NCI-H526 treated with DMSO at 0.1 percent for 48 hours (cell line): Measurements from ENCODE around the gene BCAM.

Experiments used
- DNase-seq: peaks from one replicate; lab custom pipeline; 2025; lab: John Stamatoyannopoulos, UW

Gene BCAM

DNA sequence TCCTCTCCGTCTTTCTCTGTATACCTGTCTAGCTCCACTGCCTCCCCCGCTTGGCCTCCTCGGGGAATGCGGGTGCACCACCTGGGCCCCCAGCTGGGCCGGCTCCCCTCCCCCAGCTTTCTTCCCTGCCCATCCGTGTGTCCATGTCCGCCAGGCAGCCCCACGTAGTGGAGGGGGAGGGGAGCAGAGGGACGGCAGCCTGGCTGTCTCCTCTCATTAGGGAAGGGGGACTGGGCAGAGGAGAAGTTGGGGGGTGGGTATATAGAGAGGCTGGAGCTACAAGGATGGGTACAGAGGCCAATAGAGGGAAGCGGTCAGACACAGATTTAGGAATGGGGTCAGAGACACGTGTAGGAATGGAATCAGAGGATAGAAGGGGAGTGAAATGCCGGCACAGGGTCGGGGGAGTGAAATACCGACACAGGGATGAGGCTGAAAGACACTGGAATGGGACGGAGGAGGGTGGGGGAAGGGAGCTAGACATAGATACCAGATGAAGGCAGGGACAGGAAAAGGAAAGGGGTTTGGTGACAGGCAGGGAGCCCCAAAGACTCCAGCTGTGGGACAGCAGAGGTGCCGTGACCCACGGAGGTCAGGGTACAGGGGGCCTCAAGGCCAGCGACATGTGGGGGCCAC is 40.0 kb downstream of the BCAM start:
- no peak for DNase-seq

DNA sequence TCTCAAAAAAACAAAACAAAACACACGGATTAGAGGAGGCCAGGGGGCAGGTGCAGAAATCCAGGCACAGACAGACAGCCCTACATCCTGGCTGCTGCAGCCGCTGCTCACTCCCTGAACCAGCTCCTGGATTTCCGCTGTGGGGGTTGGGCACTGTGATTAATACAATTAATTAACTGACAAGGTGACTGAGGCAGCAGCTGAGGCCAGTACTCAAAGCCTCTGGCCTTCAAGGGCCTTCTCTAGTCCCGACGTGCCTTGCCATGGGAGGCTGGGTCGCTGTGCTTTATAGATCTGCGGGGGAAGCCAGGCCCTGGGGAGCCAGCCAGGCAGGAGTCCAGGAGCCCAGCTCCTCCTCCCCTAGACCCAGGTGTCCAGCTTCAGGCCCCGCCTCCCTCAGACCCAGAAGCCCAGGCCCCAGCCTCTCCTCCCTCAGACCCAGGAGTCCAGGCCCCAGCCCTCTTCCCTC is 41.8 kb downstream of the BCAM start:
- no peak for DNase-seq

DNA sequence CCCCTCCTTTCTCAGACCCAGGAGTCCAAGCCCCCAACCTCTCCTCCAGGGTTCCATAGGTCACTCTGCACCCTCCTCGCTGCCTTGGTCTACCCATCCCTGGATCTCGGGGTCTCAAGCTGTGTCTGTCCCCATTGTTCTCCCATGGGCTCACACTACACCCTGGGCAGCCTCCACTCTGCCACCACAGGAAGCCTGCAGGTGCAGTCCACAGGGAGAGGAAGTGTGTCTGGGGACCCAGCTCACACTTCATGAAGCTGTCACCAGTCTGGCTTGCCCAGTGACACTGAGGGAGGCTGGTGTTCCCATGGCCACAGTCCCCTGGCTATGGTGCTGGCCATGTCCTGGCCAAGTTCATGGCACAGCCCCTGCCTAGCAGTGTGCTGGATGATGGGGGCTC is 42.5 kb downstream of the BCAM start:
- DNase-seq = no peak

DNA sequence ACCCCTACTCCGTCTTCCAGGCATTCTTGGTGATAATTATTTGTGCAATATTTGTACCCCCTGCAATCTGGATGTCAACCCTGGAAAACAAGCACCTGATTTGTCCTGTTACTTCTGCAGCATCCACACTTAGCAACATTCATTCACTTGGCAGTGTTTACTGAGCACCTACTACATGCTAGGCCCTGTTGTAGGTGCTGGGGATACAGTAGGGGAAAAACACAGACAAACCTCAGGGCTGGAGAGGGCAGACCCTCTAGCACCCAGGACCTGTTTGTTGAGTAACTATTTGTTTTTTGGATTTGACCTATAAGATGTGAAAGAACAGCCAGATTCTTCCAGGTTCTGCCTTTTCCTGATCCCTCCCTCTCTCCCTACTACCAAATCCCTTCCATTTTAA is 46.7 kb downstream of the BCAM start:
- DNase-seq = no peak

DNA sequence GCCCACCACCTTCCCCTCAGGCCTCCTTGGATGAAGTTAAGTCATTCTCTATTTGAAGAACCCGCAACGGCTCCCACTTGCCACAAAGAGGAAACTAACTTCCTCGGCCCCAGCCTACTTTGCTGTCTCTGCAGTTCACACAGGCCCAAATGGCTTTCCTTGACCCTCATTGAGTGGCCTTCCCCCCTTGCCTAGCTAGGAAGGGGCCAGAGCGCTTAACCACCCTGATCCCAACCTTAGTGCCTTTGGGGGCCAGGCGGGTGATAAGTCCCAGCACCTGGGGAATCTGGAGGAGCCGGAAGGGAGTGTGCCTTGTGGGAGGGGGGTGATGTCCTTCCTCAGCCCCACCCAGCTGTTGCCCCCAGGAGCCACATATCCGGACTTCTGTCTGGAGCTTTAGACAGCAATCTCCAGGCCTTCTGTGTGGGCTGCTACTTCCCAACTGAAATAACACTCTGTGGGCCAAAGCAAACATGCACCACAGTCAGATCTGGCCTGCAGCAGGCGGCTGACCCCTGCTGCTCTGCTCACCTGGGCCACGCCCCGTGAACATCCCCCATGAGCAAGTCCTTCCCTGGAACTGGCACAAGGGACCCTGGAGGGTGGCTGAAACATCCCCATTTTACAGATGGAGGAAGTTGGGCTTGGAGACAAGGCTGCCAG is 47.6 kb downstream of the BCAM start:
- no peak for DNase-seq

DNA sequence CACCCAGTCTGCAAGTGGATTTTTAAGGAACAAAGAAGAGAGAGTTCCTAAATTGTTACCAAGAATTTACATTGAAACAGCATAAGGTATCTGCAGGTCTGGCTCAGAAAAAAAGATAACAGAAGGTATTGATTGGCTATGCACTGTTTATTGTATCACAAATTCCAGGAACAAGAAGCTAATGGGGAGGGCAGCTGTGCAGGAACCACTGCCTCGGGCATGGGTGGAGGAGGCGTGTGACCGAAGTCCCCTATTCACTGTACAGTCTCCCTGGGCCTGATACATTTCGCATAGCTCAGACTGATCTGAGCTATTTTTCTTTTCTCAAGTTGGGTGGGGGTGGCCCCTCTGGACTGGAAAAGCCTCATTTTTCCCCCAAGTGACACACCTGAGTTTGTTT is 48.9 kb downstream of the BCAM start:
- DNase-seq = no peak

DNA sequence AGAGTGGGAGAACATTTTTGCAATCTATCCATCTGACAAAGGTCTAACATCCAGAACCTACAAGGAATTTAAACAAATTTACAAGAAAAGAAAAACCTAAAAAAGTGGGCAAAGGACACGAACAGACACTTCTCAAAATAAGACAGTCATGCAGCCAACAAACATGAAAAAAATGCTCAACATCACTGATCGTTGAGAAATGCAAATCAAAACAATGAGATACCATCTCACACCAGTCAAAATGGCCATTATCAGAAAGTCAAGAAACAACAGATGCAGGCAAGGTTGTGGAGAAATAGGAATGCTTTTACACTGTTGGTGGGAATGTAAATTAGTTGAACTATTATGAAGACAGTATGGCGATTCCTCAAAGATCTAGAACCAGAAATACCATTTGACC is 52.7 kb downstream of the BCAM start:
- peak; percentile 77 for DNase-seq

DNA sequence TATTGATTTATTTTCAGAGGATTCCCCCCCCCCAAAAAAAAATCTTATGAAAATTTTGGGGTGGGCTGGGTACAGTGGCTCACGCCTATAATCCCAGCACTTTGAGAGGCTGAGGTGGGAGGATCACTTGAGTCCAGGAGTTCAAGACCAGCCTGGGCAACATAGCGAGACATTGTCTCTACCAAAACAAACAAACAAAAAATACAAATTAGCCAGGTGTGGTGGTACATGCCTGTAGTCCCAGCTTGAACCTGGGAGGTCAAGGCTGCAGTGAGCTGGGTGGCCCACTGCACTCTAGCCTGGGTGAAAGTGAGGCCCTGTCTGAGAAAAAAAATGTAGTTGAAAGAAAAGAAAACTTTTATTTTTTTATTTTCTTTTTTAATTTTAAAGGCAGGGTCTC is 55.1 kb downstream of the BCAM start:
- no peak for DNase-seq

DNA sequence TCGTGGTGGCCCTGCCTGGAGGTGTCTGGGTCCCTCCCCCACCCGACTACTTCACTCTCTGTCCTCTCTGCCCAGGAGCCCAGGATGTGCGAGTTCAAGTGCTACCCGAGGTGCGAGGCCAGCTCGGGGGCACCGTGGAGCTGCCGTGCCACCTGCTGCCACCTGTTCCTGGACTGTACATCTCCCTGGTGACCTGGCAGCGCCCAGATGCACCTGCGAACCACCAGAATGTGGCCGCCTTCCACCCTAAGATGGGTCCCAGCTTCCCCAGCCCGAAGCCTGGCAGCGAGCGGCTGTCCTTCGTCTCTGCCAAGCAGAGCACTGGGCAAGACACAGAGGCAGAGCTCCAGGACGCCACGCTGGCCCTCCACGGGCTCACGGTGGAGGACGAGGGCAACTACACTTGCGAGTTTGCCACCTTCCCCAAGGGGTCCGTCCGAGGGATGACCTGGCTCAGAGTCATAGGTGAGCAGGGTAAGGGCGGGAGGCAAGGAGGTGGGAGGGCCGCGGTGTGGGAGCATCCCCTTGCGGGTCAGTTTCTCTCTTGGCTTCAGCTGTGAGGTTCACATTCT is 56.4 kb downstream of the BCAM start:
- no peak for DNase-seq

DNA sequence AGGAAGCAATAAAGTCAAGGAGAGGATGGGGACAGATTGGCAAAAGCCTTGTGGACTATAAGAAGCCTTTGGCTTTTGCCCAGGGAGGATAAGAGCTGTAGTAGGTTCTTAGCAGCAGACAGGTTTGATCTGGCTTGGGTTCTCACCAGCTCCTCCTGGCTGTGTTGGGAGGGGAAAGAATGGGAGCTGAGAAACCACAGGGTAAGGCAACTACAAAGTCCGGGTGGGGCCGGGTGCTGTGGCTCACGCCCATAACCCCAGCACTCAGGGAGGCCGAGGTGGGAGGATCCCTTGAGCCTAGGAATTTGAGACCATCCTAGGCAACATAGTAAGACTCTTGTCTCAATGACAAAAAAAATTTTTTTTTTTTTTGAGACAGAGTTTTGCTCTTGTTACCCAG is 57.8 kb downstream of the BCAM start:
- DNase-seq = no peak

DNA sequence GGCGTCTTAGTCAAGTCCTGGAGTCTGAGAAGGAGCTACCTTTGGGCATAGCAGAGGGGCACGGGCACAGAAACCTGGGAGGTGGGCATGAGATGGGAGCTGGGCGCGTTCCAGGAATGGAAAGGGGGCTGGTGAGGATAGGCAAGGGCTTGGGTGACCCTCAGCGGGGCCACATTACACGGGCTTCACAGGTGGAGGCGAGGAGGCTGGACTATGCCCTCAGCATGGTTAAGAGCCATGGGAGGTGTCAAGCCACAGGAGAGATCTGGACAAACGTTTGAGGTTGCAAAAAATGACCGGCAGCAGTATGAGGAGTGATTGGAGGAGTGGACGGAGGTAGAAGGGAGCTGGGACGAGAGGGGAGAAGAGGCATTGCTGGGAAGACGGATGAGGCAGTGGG is 58.7 kb downstream of the BCAM start:
- DNase-seq = no peak

DNA sequence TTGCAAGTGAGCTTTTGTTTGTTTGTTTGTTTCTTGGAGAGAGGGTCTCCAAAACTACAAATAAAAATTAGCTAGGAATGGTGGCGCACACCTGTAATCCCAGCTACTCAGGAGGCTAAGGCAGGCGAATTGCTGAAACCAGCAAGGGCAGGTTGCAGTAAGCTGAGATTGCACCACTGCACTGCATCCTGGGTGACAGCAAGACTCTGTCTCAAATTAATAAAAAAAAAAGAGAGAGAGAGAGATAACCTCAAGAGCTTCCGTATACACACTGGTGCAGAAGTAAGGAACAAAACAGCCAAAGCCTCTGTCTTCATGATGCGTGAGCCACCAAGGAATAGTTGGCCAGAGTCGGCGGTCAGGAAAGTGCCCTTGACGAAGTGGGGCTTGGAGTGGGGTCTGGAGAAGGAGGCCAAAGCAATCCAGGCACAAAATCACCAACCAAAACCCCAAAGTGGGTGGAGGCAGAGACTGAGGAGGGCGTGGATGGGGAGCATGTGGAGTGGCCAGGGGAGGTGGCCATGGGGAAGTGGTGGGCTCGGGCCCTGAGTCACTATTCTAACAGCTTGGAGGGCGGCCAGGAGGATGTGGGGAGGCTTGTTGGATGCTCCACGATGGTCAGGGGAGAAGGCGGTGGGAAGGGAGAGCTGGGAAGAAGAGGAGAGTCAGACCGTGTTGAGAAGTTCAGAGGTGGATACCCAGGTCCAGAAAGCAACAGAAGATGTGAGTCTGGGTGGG is 61.0 kb downstream of the BCAM start:
- DNase-seq = no peak
